ENCODE data around the gene SLIT3.

DNA sequence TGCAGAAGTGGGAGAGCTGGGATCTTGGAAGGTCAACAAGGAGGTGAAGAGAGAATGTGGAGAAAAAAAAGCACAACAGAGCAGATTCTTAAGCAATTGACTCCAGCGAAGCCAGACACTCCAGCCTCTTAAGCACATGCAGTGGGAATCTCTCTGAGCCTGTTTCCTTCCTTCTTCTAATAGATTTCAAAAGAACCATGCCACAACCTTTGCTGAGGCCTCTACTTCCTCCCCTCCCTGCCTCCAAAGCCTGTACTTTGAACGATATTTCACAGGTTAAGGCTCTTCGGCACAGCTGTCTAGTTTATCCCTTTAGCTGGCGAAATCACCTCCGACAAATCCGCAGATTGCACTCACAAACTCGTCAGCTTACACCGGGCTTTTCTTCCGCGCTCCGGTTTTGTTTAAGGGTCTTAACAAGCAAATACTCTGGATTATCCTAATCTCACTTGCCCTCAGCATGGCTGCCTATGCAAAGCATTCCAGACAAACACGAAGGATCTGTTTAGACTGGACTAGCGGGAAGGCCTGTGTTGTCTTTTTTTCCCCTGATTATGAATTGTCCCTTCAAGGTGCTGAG lies 510.2 kb downstream of the SLIT3 start:
- TF ChIP-seq POLR2AphosphoS5 (IDR thresholded peaks at IDR 0.05; ENCODE audit: low read depth, low read length) (no peak), POLR2A (IDR thresholded peaks at IDR 0.05; ENCODE audit: low read depth, low read length) (no peak), SPI1 (IDR thresholded peaks at IDR 0.05; ENCODE audit: low read depth, low read length) (no peak), TAF1 (IDR thresholded peaks at IDR 0.05; ENCODE audit: low read depth, low read length) (no peak), POU2F2 (IDR thresholded peaks at IDR 0.05; ENCODE audit: low read depth, low read length) (no peak)

Measured in GM12891 (cell line).